Measurements from ENCODE around the gene GBA3.

Gene GBA3

DNA sequence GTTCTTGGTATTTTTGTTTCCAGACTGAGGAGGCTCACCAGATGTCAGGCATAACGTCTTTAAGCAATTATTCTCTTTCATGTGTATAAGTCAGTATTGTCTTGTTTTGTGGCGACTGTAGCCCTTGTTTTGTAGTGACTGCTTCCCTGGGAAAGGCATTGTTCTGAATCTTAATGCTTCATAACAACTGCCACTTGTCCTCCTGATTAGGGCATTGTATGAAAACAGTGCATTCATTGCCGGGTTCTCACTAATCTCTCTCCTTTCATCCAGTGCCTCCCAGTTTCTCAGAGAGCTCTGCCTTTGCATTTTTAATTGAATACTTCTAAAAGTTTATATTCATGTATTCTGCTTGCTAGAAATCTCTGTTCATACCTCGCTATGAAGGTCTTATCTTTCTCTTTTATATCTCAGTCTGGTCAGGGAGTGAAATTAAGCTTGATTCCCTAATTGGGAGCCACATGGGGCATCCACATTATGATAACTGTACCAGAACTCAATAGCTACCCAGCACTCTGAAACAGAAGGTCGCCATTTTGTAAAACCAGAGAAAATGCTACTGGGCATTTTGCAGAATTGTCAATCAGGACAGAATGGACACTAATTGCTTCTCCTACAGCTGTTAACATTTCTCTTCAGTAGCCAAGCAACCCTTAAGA is 149.8 kb downstream of the GBA3 start:
- Histone ChIP-seq H3K18ac (ENCODE audit: low read length) (no peak overlapping the region), H2BK5ac (ENCODE audit: low read length) (no peak overlapping the region), H3K9ac (ENCODE audit: low read depth, low read length, poor library complexity) (no peak overlapping the region), H3K4ac (ENCODE audit: low read length) (no peak overlapping the region), H3K27ac (replicated peaks; ENCODE audit: low read length) (no peak overlapping the region), H2BK15ac (ENCODE audit: low read length) (no peak overlapping the region), H3K4me3 (ENCODE audit: low read length in 2 of 2) (no peak overlapping the region), H2AFZ (ENCODE audit: low read length) (peak overlapping the region; percentile 41), H2BK120ac (ENCODE audit: low read depth, low read length) (no peak overlapping the region), H3K14ac (ENCODE audit: low read length) (no peak overlapping the region), H3K4me2 (ENCODE audit: insufficient read depth, low read length, poor library complexity, severe bottlenecking) (no peak overlapping the region), H2BK12ac (ENCODE audit: low read length) (no peak overlapping the region), H3K9me3 (replicated peaks in 1 of 2; ENCODE audit: control insufficient read depth in 2 of 2, insufficient read depth in 1 of 2, low read depth in 1 of 2, low read length in 2 of 2) (no peaks in the 10 kb centered on the region), H3K79me1 (ENCODE audit: low read depth, low read length) (no peaks in the 10 kb centered on the region), H2AK5ac (ENCODE audit: low read depth, low read length) (no peak overlapping the region), H3K23ac (ENCODE audit: low read depth, low read length, poor library complexity) (no peak overlapping the region), H3K36me3 (replicated peaks in 1 of 2; ENCODE audit: control insufficient read depth in 2 of 2, insufficient read depth in 2 of 2, low read length in 2 of 2) (no peaks in the 10 kb centered on the region), H4K91ac (ENCODE audit: low read depth, low read length, poor library complexity) (no peak overlapping the region), H3K4me1 (ENCODE audit: control insufficient read depth in 2 of 2, insufficient read depth in 1 of 2, low read depth in 1 of 2, low read length in 2 of 2) (peaks cover 0 to 2% of the 10 kb centered on the region in 2 donors), H3K27me3 (ENCODE audit: control insufficient read depth in 3 of 3, insufficient read depth in 3 of 3, low read depth in 1 of 3, low read length in 3 of 3) (no peaks in the 10 kb centered on the region), H4K8ac (ENCODE audit: low read depth, low read length) (no peak overlapping the region)
- peak; percentile 35 for DNase-seq (ENCODE audit: low spot score)
- WGBS, 2 donors (ENCODE audit: extremely low coverage in 2 of 2, insufficient read length in 2 of 2, insufficient replicate concordance in 1 of 2), result no CpG with 5 or more reads among the region's 5 CpGs

- H3K4ac ChIP-seq (ENCODE audit: low read length), result no peak overlapping the region
- no peaks in the 10 kb centered on the region for H3K9me3 ChIP-seq (replicated peaks in 1 of 2; ENCODE audit: control insufficient read depth in 2 of 2, insufficient read depth in 1 of 2, low read depth in 1 of 2, low read length in 2 of 2)
- no peak overlapping the region for H3K18ac ChIP-seq (ENCODE audit: low read length)
- H2BK12ac ChIP-seq (ENCODE audit: low read length), result no peak overlapping the region
- H2BK15ac ChIP-seq (ENCODE audit: low read length), result no peak overlapping the region
- H3K27me3 ChIP-seq (ENCODE audit: control insufficient read depth in 3 of 3, insufficient read depth in 3 of 3, low read depth in 1 of 3, low read length in 3 of 3), result peaks cover 0 to 6% (median 0%) of the 10 kb centered on the region in 3 experiments
- H4K91ac ChIP-seq (ENCODE audit: low read depth, low read length, poor library complexity), result no peak overlapping the region
- no peak overlapping the region for H3K9ac ChIP-seq (ENCODE audit: low read depth, low read length, poor library complexity)
- WGBS, 2 donors (ENCODE audit: extremely low coverage in 2 of 2, insufficient read length in 2 of 2, insufficient replicate concordance in 1 of 2), result no CpG with 5 or more reads among the region's 1 CpG
- DNase-seq (ENCODE audit: low spot score), result no peak
- H2AK5ac ChIP-seq (ENCODE audit: low read depth, low read length), result no peak overlapping the region
- H3K27ac ChIP-seq (replicated peaks; ENCODE audit: low read length), result no peak overlapping the region
- no peak overlapping the region for H4K8ac ChIP-seq (ENCODE audit: low read depth, low read length)
- H3K36me3 ChIP-seq (replicated peaks in 1 of 2; ENCODE audit: control insufficient read depth in 2 of 2, insufficient read depth in 2 of 2, low read length in 2 of 2), result no peaks in the 10 kb centered on the region
- H2BK120ac ChIP-seq (ENCODE audit: low read depth, low read length), result no peak overlapping the region
- no peak overlapping the region for H3K4me3 ChIP-seq (ENCODE audit: low read length in 2 of 2)
- H3K4me2 ChIP-seq (ENCODE audit: insufficient read depth, low read length, poor library complexity, severe bottlenecking), result no peak overlapping the region
- H3K4me1 ChIP-seq (ENCODE audit: control insufficient read depth in 2 of 2, insufficient read depth in 1 of 2, low read depth in 1 of 2, low read length in 2 of 2), result no peaks in the 10 kb centered on the region
- H3K23ac ChIP-seq (ENCODE audit: low read depth, low read length, poor library complexity), result no peak overlapping the region
- H3K79me1 ChIP-seq (ENCODE audit: low read depth, low read length), result no peaks in the 10 kb centered on the region
- no peak overlapping the region for H2BK5ac ChIP-seq (ENCODE audit: low read length)
- no peak overlapping the region for H2AFZ ChIP-seq (ENCODE audit: low read length)
- H3K14ac ChIP-seq (ENCODE audit: low read length), result no peak overlapping the region
These were observed 155.6 kb downstream of the GBA3 start for GRCh38 chr4:22848332-22848731.

- Histone ChIP-seq H2BK120ac (ENCODE audit: low read depth, low read length) (no peak overlapping the region), H2BK5ac (ENCODE audit: low read length) (no peak overlapping the region), H3K27me3 (ENCODE audit: control insufficient read depth in 3 of 3, insufficient read depth in 3 of 3, low read depth in 1 of 3, low read length in 3 of 3) (peaks cover 0 to 6% (median 0%) of the 10 kb centered on the region in 3 experiments), H2BK15ac (ENCODE audit: low read length) (no peak overlapping the region), H3K79me1 (ENCODE audit: low read depth, low read length) (no peaks in the 10 kb centered on the region), H3K23ac (ENCODE audit: low read depth, low read length, poor library complexity) (no peak overlapping the region), H3K4ac (ENCODE audit: low read length) (no peak overlapping the region), H3K36me3 (replicated peaks in 1 of 2; ENCODE audit: control insufficient read depth in 2 of 2, insufficient read depth in 2 of 2, low read length in 2 of 2) (no peaks in the 10 kb centered on the region), H3K4me3 (ENCODE audit: low read length in 2 of 2) (no peak overlapping the region), H2AK5ac (ENCODE audit: low read depth, low read length) (no peak overlapping the region), H3K4me1 (ENCODE audit: control insufficient read depth in 2 of 2, insufficient read depth in 1 of 2, low read depth in 1 of 2, low read length in 2 of 2) (no peaks in the 10 kb centered on the region), H4K91ac (ENCODE audit: low read depth, low read length, poor library complexity) (no peak overlapping the region), H3K4me2 (ENCODE audit: insufficient read depth, low read length, poor library complexity, severe bottlenecking) (no peak overlapping the region), H2AFZ (ENCODE audit: low read length) (no peak overlapping the region), H3K18ac (ENCODE audit: low read length) (no peak overlapping the region), H2BK12ac (ENCODE audit: low read length) (no peak overlapping the region), H3K27ac (replicated peaks; ENCODE audit: low read length) (no peak overlapping the region), H3K14ac (ENCODE audit: low read length) (no peak overlapping the region), H3K9ac (ENCODE audit: low read depth, low read length, poor library complexity) (no peak overlapping the region), H4K8ac (ENCODE audit: low read depth, low read length) (no peak overlapping the region), H3K9me3 (replicated peaks in 1 of 2; ENCODE audit: control insufficient read depth in 2 of 2, insufficient read depth in 1 of 2, low read depth in 1 of 2, low read length in 2 of 2) (no peaks in the 10 kb centered on the region)
- DNase-seq (ENCODE audit: low spot score), result no peak
These were observed 157.3 kb downstream of the GBA3 start for GRCh38 chr4:22850055-22850454.

GRCh38 chr4:22850630-22851029 is 157.9 kb downstream of the GBA3 start:
- H3K4me3 ChIP-seq (ENCODE audit: low read length in 2 of 2), result no peak overlapping the region
- H3K23ac ChIP-seq (ENCODE audit: low read depth, low read length, poor library complexity), result no peak overlapping the region
- H3K36me3 ChIP-seq (replicated peaks in 1 of 2; ENCODE audit: control insufficient read depth in 2 of 2, insufficient read depth in 2 of 2, low read length in 2 of 2), result no peaks in the 10 kb centered on the region
- WGBS, 2 donors (ENCODE audit: extremely low coverage in 2 of 2, insufficient read length in 2 of 2, insufficient replicate concordance in 1 of 2), result no CpG with 5 or more reads among the region's 2 CpGs
- no peaks in the 10 kb centered on the region for H3K9me3 ChIP-seq (replicated peaks in 1 of 2; ENCODE audit: control insufficient read depth in 2 of 2, insufficient read depth in 1 of 2, low read depth in 1 of 2, low read length in 2 of 2)
- no peak overlapping the region for H2BK120ac ChIP-seq (ENCODE audit: low read depth, low read length)
- no peak overlapping the region for H4K91ac ChIP-seq (ENCODE audit: low read depth, low read length, poor library complexity)
- peaks cover 0 to 6% (median 0%) of the 10 kb centered on the region in 3 experiments for H3K27me3 ChIP-seq (ENCODE audit: control insufficient read depth in 3 of 3, insufficient read depth in 3 of 3, low read depth in 1 of 3, low read length in 3 of 3)
- no peak for DNase-seq (ENCODE audit: low spot score)
- H3K18ac ChIP-seq (ENCODE audit: low read length), result no peak overlapping the region
- H4K8ac ChIP-seq (ENCODE audit: low read depth, low read length), result no peak overlapping the region
- no peak overlapping the region for H3K4me2 ChIP-seq (ENCODE audit: insufficient read depth, low read length, poor library complexity, severe bottlenecking)
- no peak overlapping the region for H3K14ac ChIP-seq (ENCODE audit: low read length)
- H2BK5ac ChIP-seq (ENCODE audit: low read length), result no peak overlapping the region
- no peak overlapping the region for H3K27ac ChIP-seq (replicated peaks; ENCODE audit: low read length)
- no peak overlapping the region for H2AFZ ChIP-seq (ENCODE audit: low read length)
- no peak overlapping the region for H2BK12ac ChIP-seq (ENCODE audit: low read length)
- H3K4me1 ChIP-seq (ENCODE audit: control insufficient read depth in 2 of 2, insufficient read depth in 1 of 2, low read depth in 1 of 2, low read length in 2 of 2), result no peaks in the 10 kb centered on the region
- H2BK15ac ChIP-seq (ENCODE audit: low read length), result no peak overlapping the region
- H3K9ac ChIP-seq (ENCODE audit: low read depth, low read length, poor library complexity), result no peak overlapping the region
- H3K79me1 ChIP-seq (ENCODE audit: low read depth, low read length), result no peaks in the 10 kb centered on the region
- no peak overlapping the region for H3K4ac ChIP-seq (ENCODE audit: low read length)
- H2AK5ac ChIP-seq (ENCODE audit: low read depth, low read length), result no peak overlapping the region

Measured in neuronal stem cell (in vitro differentiated cells).